Duodenal mucosa (tissue), 2 donors: Measurements from ENCODE around the gene ENDOU.
"Not testable (repeated sequence)": the region's sequence is repeated elsewhere in the genome, so short reads cannot be mapped to it uniquely, and the experiment has no call there.

Experiments used
- H3K27ac ChIP-seq: one replicate; pipeline ENCODE4 v1.7.0; 2013; ENCODE audit warnings: low read depth, low read length
- H3K27me3 ChIP-seq, 2 donors: one replicate each; pipeline ENCODE4 v1.7.0; 2013; ENCODE audit warnings: low read length in 2 of 2, control low read depth in 1 of 2; ENCODE audit not compliant: insufficient read depth in 2 of 2, control insufficient read depth in 1 of 2
- H3K36me3 ChIP-seq, 2 donors: one replicate each; pipeline ENCODE4 v1.7.0; 2013; ENCODE audit warnings: low read length in 2 of 2, control low read depth in 1 of 2; ENCODE audit not compliant: insufficient read depth in 2 of 2, control insufficient read depth in 1 of 2
- H3K4me1 ChIP-seq, 2 donors: one replicate each; pipeline ENCODE4 v1.7.0; 2013; ENCODE audit warnings: low read length in 2 of 2, control low read depth in 1 of 2; ENCODE audit not compliant: insufficient read depth in 2 of 2, control insufficient read depth in 1 of 2
- H3K4me3 ChIP-seq, 2 donors: one replicate each; pipeline ENCODE4 v1.7.0; 2013; ENCODE audit warnings: low read length in 2 of 2, low read depth in 1 of 2
- H3K9ac ChIP-seq, 2 donors: one replicate each; pipeline ENCODE4 v1.7.0; 2013; ENCODE audit warnings: low read length in 2 of 2, low read depth in 1 of 2
- H3K9me3 ChIP-seq, 2 donors: one replicate each; pipeline ENCODE4 v1.7.0; 2013; ENCODE audit warnings: low read length in 2 of 2, control low read depth in 1 of 2; ENCODE audit not compliant: control insufficient read depth in 1 of 2

ENDOU gene

DNA sequence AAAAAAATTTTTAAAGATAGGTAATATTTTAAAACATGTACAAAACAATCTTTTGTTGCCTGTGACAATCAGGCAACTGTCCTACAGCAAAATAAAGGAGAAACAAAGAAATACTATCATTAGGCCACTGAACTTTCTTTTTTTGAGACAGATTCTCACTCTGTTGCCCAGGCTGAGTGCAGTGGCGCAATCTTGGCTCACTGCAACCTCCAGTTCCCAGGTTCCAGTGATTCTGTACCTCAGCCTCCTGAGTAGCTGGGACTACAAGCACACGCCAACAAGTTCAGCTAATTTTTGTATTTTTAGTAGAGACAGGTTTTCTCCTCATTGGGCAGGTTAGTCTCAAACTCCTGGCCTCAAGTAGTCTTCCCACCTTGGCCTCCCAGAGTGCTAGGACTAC is 36.1 kb downstream of the ENDOU start:
- no peak overlapping the region for H3K4me3 ChIP-seq
- no peaks in the 10 kb centered on the region for H3K27me3 ChIP-seq
- no peak overlapping the region for H3K27ac ChIP-seq
- no peak overlapping the region for H3K9ac ChIP-seq
- H3K4me1 ChIP-seq = no peaks in the 10 kb centered on the region
- peaks cover 1 to 20% of the 10 kb centered on the region in 2 donors for H3K36me3 ChIP-seq
- H3K9me3 ChIP-seq = no peaks in the 10 kb centered on the region

DNA sequence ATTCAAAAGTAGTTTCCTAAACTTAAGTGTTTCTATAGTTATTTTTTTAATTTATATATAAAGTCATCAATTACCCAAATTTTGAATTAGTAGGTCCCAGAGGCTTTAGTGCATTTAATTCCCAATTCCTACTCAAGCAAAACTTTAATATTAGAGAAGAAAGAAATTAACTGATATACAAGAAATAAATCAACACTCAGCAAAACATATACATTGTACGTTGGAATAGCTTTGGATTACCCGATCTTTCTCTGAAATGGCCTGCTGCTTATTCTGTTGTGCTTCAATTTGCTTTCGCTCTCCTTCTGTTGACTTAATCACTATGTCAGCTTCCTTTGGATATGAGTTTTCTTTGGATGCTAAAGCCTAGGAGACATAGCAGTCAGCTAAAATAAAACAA is 37.7 kb downstream of the ENDOU start:
- Histone ChIP-seq H3K4me3 (no peak overlapping the region), H3K9me3 (no peaks in the 10 kb centered on the region), H3K9ac (no peak overlapping the region), H3K27ac (no peak overlapping the region), H3K27me3 (no peaks in the 10 kb centered on the region), H3K4me1 (no peaks in the 10 kb centered on the region), H3K36me3 (peaks cover 5 to 32% of the 10 kb centered on the region in 2 donors)

DNA sequence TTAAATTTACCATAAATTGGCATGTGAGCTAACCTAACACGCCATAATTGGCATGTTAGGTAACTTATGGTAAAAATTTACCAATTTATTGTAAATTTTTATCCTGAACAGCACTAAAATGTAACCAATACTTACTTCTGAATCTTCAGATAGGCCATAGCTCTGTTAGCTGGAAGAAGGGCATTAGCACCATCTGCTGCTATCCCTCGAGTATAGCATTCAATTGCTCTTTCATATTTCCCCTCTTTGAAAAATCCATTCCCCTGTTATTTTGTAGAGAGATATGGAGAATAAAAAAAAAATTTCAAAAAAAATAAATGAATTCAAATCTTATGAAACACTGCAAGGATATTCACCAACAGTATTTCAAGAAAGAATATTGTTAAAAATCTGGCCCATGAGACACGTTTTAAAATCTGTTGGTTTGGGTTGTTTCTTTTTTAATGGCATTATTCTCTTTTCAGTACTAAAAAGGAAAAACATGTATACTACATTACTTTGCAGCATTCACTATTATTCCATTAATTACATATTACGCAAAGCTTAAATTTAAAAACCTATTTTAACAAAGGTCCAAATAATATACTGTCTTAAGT is 38.5 kb downstream of the ENDOU start:
- H3K4me3 ChIP-seq = no peak overlapping the region
- no peaks in the 10 kb centered on the region for H3K4me1 ChIP-seq
- H3K9me3 ChIP-seq = no peaks in the 10 kb centered on the region
- H3K27ac ChIP-seq = no peak overlapping the region
- H3K9ac ChIP-seq = no peak overlapping the region
- peaks cover 5 to 26% of the 10 kb centered on the region in 2 donors for H3K36me3 ChIP-seq
- no peaks in the 10 kb centered on the region for H3K27me3 ChIP-seq

DNA sequence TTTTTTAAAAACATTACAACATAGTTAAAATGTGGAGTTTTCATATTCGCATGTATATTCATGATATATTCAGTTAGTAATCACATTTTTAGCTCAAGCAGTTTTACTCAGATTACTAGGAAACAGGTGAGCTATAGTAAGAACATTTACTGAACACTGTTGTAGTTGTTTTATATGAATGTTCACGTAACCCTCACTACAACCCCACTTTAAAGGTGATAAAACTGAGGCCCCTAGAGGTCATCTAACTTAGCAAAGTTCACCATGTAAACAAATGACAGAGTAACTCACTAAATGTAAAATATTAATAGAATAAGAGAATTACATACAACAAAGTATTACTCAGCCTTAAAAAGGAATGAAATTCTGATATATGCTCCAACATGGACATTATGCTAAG is 45.5 kb downstream of the ENDOU start:
- Histone ChIP-seq H3K4me1 (no peaks in the 10 kb centered on the region), H3K27me3 (no peaks in the 10 kb centered on the region), H3K9ac (no peak overlapping the region), H3K27ac (no peak overlapping the region), H3K36me3 (peaks cover 5 to 23% of the 10 kb centered on the region in 2 donors), H3K9me3 (no peaks in the 10 kb centered on the region), H3K4me3 (no peak overlapping the region)

DNA sequence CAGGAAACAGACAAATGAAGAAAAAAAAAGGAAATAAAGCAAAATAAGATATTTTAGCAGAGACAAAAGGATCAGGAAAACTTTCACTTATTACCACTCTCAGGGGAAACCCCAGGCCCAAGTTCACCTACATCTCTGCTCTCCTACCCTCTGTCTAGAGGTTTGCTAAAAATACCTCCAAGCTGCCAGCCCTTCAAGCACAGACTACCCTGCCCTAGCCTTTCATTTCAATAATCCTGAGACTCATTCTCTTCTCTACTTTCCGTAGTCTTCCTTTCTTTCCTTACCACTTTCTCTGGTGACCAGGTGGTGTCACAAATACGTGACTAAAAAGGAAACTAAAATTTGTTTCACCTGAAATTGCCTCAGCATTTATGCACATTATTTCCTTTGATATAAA is 53.2 kb downstream of the ENDOU start:
- Histone ChIP-seq H3K9me3 (no peaks in the 10 kb centered on the region), H3K36me3 (peaks cover 13 to 30% of the 10 kb centered on the region in 2 donors), H3K27ac (no peak overlapping the region), H3K4me1 (no peaks in the 10 kb centered on the region), H3K9ac (no peak overlapping the region), H3K4me3 (no peak overlapping the region), H3K27me3 (no peaks in the 10 kb centered on the region)

DNA sequence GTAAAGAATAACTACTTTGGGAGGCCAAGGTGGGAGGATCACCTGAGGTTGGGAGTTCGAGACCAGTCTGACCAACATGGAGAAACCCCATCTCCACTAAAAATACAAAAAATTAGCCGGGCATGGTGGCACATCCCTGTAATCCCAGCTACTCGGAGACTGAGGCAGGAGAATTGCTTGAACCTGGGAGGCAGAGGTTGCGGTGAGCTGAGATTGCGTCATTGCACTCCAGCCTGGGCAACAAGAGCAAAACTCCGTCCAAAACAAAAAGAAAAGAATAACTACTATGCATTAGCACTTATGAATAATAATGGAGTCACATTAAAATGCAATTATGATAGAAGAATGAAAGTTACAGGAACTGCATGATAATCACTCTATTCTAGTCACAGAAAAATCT is 57.4 kb downstream of the ENDOU start:
- not testable (repeated sequence) for H3K27ac ChIP-seq, H3K4me3 ChIP-seq, H3K27me3 ChIP-seq, H3K4me1 ChIP-seq, H3K9me3 ChIP-seq, H3K9ac ChIP-seq
- H3K36me3 ChIP-seq = peaks cover 16 to 49% of the 10 kb centered on the region in 2 donors
